ENCODE results near the gene ENTREP1.
"Not testable (repeated sequence)": the region's sequence is repeated elsewhere in the genome, so short reads cannot be mapped to it uniquely, and the experiment has no call there.

Gene ENTREP1

GRCh38 chr9:69364510-69365150, 39.6 kb downstream of the ENTREP1 start:
- DNase-seq (ENCODE audit: low read depth): no peak

GRCh38 chr9:69370430-69370829, 45.4 kb downstream of the ENTREP1 start:
- DNase-seq (ENCODE audit: low read depth): no peak

GRCh38 chr9:69371001-69371400, 46.0 kb downstream of the ENTREP1 start:
- DNase-seq (ENCODE audit: low read depth): no peak

- DNase-seq (ENCODE audit: low read depth): no peak
Measured at GRCh38 chr9:69376651-69377050, 51.6 kb downstream of the ENTREP1 start.

GRCh38 chr9:69377291-69377690, 52.3 kb downstream of the ENTREP1 start:
- no peak for DNase-seq (ENCODE audit: low read depth)

- DNase-seq (ENCODE audit: low read depth): no peak
Measured at GRCh38 chr9:69377981-69378380, 53.0 kb downstream of the ENTREP1 start.

GRCh38 chr9:69379270-69379982, 54.4 kb downstream of the ENTREP1 start:
- DNase-seq (ENCODE audit: low read depth): no peak

- DNase-seq (ENCODE audit: low read depth): no peak
Measured at GRCh38 chr9:69380301-69380700, 55.3 kb downstream of the ENTREP1 start.

GRCh38 chr9:69380811-69381210, 55.8 kb downstream of the ENTREP1 start:
- no peak for DNase-seq (ENCODE audit: low read depth)

- no peak for DNase-seq (ENCODE audit: low read depth)
Measured at GRCh38 chr9:69382135-69382534, 57.1 kb downstream of the ENTREP1 start.

GRCh38 chr9:69385581-69386033, 60.6 kb downstream of the ENTREP1 start:
- DNase-seq (ENCODE audit: low read depth): no peak

GRCh38 chr9:69386651-69387050, 61.6 kb downstream of the ENTREP1 start:
- DNase-seq (ENCODE audit: low read depth): no peak

- no peak for DNase-seq (ENCODE audit: low read depth)
Measured at GRCh38 chr9:69388596-69388995, 63.6 kb downstream of the ENTREP1 start.

GRCh38 chr9:69389437-69389995, 64.5 kb downstream of the ENTREP1 start:
- DNase-seq (ENCODE audit: low read depth): no peak

GRCh38 chr9:69391487-69391886, 66.5 kb downstream of the ENTREP1 start:
- DNase-seq (ENCODE audit: low read depth): no peak

GRCh38 chr9:69391946-69392345, 66.9 kb downstream of the ENTREP1 start:
- no peak for DNase-seq (ENCODE audit: low read depth)

- no peak for DNase-seq (ENCODE audit: low read depth)
Measured at GRCh38 chr9:69392826-69393225, 67.8 kb downstream of the ENTREP1 start.

GRCh38 chr9:69393425-69393824, 68.4 kb downstream of the ENTREP1 start:
- DNase-seq (ENCODE audit: low read depth): no peak

- DNase-seq (ENCODE audit: low read depth): no peak
Measured at GRCh38 chr9:69395718-69396117, 70.7 kb downstream of the ENTREP1 start.

- no peak for DNase-seq (ENCODE audit: low read depth)
Measured at GRCh38 chr9:69396759-69397158, 71.7 kb downstream of the ENTREP1 start.

GRCh38 chr9:69397384-69398214, 72.6 kb downstream of the ENTREP1 start:
- DNase-seq (ENCODE audit: low read depth): no peak

GRCh38 chr9:69400470-69400869, 75.5 kb downstream of the ENTREP1 start:
- no peak for DNase-seq (ENCODE audit: low read depth)

- DNase-seq (ENCODE audit: low read depth): not testable (repeated sequence)
Measured at GRCh38 chr9:69409936-69410335, 84.9 kb downstream of the ENTREP1 start.

Data from stimulated activated CD8-positive, alpha-beta memory T cell treated with anti-CD3 and anti-CD28 coated beads, Interleukin-4, amount 100 ng/mL, for 24 hours (primary cell).